ENCODE measurements around the gene PLCH1. TPM values are rescaled to one million over a fixed set of nuclear protein-coding genes. Genes with fewer than 3 reads are reported as not detected.

Gene PLCH1
- total and polyA plus RNA-seq, 2 of the 8 experiments (the other 6 are each of a cell fraction or from before 2014, with no cell fraction given): 5.8 to 17.2 TPM

DNA sequence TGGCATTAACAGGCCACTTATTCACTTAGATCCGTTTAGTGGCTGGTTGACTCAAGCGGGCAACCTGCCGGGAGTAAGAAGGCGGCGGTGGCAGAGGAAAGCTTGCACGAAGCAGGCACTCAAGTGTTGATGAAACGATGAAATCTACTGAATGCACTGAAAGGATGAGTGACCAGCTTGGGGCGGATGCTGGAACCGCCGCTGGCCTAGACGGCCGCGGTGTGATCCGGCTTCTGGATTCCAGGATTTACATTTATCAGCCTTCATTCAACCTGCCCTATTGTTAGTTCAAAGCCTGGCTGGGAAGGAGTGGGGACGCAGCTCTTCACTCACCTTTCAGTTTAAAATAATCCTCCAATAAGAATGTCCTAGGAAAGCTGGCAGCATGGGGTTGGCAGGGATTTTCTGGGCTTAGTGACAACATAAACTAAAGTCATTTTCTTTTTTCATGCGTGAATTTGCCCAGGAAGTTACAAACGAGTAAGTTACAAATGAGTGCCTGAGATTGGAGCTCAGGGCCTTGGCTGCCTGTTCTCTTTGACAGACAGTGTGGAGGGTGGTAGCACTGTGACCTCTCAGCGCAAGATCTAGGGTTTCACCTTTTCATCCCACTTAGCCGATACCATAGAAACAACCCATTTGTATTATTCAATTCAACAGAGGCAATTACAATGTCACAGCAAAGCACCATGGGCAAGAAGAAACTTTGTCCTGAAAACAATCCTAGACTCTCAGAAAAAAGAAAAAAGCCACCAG is 1.1 kb upstream of the PLCH1 start (continued):
- TF ChIP-seq NANOG (IDR thresholded peaks at IDR 0.05; ENCODE audit: insufficient read depth, low read depth, low read length, poor library complexity, severe bottlenecking) (no peak), RFX5 (IDR thresholded peaks at IDR 0.05; ENCODE audit: borderline replicate concordance, low read depth, low read length) (no peak), SUZ12 (IDR thresholded peaks at IDR 0.05; ENCODE audit: low read length) (no peak), POLR2AphosphoS5 (IDR thresholded peaks at IDR 0.05; ENCODE audit: low read depth, low read length) (no peak), TEAD4 (IDR thresholded peaks at IDR 0.05; ENCODE audit: low read depth, low read length) (no peak), SIN3A (conservative IDR thresholded peaks at IDR 0.05 in 1 of 2, IDR thresholded peaks at IDR 0.05 in 1 of 2; ENCODE audit: low read depth in 1 of 2, low read length in 2 of 2) (peak in 1 of 2 experiments; percentile 55; a peak in 1 of 4 replicates), ASH2L (IDR thresholded peaks at IDR 0.05; ENCODE audit: low read length) (peak; percentile 58), EP300 (IDR thresholded peaks at IDR 0.05; ENCODE audit: borderline replicate concordance in 1 of 2, low read depth in 2 of 2, low read length in 2 of 2) (peak; percentile 13 to 47; a peak in 2 of 3 replicates), KDM1A (IDR thresholded peaks at IDR 0.05; ENCODE audit: borderline replicate concordance, low read length) (no peak; the same call in 1 of the 2 replicates), MAFK (IDR thresholded peaks at IDR 0.05; ENCODE audit: low read depth, low read length) (no peak), POU5F1 (IDR thresholded peaks at IDR 0.05; ENCODE audit: low read depth, low read length) (no peak), KDM5A (IDR thresholded peaks at IDR 0.05; ENCODE audit: low read length) (no peak), JUND (IDR thresholded peaks at IDR 0.05; ENCODE audit: low read length) (no peak), CHD2 (IDR thresholded peaks at IDR 0.05; ENCODE audit: low read length) (0 out of 2 replicates have a peak, but pooled peaks have one; percentile 22), ZNF274 (IDR thresholded peaks at IDR 0.05; ENCODE audit: borderline replicate concordance, extremely low read depth, low read length) (no peak), CREB1 (IDR thresholded peaks at IDR 0.05) (no peak), EGR1 (IDR thresholded peaks at IDR 0.05; ENCODE audit: borderline replicate concordance, low read depth, low read length) (peak; percentile 59; the same call in 1 of the 2 replicates), SRF (IDR thresholded peaks at IDR 0.05; ENCODE audit: low read depth, low read length) (no peak), BACH1 (IDR thresholded peaks at IDR 0.05; ENCODE audit: low read length) (no peak), GTF2F1 (IDR thresholded peaks at IDR 0.05; ENCODE audit: borderline replicate concordance, low read depth, low read length) (no peak), CBX8 (IDR thresholded peaks at IDR 0.05; ENCODE audit: borderline replicate concordance, low read depth, low read length) (no peak), RXRA (IDR thresholded peaks at IDR 0.05; ENCODE audit: insufficient read depth, low read depth, low read length) (no peak)
- TF ChIP-seq, protein P1, sequence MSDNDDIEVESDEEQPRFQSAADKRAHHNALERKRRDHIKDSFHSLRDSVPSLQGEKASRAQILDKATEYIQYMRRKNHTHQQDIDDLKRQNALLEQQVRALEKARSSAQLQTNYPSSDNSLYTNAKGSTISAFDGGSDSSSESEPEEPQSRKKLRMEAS (IDR thresholded peaks at IDR 0.05): peak; percentile 13; the same call in 1 of the 2 replicates
- TF ChIP-seq, protein P2, sequence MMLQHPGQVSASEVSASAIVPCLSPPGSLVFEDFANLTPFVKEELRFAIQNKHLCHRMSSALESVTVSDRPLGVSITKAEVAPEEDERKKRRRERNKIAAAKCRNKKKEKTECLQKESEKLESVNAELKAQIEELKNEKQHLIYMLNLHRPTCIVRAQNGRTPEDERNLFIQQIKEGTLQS (IDR thresholded peaks at IDR 0.05; ENCODE audit: insufficient read depth, low read depth, low read length): no peak

Measured in H1 (cell line).